GM19328 (cell line): ENCODE data around the gene TRIP13.
"Not testable (repeated sequence)": the region's sequence is repeated elsewhere in the genome, so short reads cannot be mapped to it uniquely, and the experiment has no call there.

Source experiments
- ATAC-seq: cut with Tn5 transposase; IDR thresholded peaks from one replicate; pipeline ENCODE4 v1.9.1; 2021; ENCODE audit warnings: mild to moderate bottlenecking, moderate library complexity; ENCODE audit not compliant: unreplicated experiment

The TRIP13 gene, protein sequence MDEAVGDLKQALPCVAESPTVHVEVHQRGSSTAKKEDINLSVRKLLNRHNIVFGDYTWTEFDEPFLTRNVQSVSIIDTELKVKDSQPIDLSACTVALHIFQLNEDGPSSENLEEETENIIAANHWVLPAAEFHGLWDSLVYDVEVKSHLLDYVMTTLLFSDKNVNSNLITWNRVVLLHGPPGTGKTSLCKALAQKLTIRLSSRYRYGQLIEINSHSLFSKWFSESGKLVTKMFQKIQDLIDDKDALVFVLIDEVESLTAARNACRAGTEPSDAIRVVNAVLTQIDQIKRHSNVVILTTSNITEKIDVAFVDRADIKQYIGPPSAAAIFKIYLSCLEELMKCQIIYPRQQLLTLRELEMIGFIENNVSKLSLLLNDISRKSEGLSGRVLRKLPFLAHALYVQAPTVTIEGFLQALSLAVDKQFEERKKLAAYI

DNA sequence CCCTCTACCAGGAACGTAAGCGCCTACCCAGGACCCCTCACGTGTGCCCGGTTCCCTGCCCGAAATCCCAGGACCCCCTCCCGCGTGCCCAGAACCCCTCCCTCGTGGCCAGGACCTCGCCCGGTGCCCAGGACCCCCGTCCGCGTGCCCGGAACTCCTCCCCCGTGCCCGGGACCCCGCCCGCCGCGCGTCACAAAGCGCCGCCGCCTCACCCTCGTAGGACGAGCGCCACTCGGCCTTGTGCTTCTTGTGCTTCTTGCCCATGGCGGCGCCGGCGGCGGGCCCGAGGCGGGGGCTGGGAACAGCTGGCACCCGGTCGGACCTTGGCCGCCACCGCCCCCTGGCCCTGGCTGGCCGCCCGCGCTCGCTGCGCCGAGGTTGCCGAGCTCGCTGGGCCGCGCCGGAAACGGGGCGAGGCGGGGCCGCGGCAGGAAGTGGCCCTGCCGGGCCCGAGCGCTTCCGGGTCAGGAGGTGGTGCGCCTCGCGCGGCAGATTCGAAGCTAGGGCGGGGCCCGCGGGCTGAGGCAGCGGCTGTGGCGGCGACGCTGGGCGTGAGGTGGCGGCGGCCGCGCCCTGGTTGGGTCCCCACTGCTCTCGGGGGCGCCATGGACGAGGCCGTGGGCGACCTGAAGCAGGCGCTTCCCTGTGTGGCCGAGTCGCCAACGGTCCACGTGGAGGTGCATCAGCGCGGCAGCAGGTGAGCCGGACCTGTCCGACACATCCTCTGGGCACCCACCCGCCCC, at the start of gene TRIP13, which contains the start of gene BRD9:
Gene TRIP13 (plus strand): TSS at position 491 of the 743 bp plus-strand sequence. CDS start 115 bp downstream, at position 606.
Gene BRD9 (minus strand): TSS at position 408 of the 743 bp plus-strand sequence. CDS start 144 bp downstream, at position 264.
- ATAC-seq, result peak; percentile 98

DNA sequence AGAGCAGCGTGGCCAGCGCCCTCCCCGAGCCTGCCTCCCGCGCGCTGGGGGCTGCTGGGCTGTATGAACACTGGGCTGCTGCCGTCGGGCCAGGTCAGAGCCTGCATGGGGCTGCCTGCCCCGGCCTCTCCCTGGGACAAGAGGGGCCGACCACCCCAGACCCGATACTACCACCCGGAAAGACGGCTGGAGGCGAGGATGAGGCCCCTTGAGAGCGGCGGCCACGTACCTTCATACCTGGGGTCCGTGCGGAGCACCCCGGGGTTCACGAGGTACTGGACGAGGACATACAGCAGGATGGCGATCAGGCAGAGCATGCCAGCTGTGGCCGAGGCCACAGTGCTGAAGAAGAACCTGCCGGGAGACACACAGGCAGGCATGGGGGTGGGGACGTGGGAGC, 49.3 kb upstream of the TRIP13 start:
- not testable (repeated sequence) for ATAC-seq

DNA sequence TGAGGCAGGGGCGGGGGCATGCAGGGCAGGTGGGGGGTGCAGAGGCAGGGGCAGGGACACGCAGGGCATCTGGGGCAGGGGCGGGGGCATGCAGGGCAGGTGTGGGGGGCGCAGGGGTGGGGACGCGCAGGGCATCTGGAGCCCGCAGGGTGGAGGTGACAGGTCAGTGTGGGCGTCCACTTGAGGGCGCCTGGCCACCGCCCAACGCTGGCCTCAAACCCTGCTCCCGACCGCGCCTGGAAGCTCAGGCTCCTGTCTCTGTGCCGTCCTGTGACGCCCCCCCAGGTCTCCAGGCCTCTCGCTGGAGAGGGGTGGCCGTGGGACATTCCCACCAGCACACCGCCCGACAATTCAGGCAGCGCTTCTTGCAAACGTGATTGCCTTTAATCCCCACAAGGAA, 48.8 kb upstream of the TRIP13 start:
- ATAC-seq, result not testable (repeated sequence)

DNA sequence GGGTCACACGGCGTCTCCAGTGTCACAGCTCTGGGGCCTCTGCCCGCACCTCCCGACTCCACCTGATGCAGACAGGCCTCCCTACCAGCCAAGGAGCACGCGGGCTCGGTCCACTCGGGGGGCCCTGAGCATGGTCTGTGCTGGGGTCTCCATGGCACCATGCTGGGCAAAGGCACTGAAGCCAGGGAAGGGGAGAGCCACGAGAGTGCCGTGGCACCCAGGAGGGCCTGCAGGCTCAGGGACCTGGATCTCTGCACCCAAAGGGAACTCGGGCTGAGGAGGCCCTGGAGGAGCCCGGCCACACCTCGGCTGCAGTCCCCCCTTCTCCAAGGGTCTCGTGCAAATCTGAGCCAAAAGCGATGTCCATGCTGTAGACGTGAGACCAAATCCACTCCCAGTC, 48.3 kb upstream of the TRIP13 start:
- not testable (repeated sequence) for ATAC-seq

DNA sequence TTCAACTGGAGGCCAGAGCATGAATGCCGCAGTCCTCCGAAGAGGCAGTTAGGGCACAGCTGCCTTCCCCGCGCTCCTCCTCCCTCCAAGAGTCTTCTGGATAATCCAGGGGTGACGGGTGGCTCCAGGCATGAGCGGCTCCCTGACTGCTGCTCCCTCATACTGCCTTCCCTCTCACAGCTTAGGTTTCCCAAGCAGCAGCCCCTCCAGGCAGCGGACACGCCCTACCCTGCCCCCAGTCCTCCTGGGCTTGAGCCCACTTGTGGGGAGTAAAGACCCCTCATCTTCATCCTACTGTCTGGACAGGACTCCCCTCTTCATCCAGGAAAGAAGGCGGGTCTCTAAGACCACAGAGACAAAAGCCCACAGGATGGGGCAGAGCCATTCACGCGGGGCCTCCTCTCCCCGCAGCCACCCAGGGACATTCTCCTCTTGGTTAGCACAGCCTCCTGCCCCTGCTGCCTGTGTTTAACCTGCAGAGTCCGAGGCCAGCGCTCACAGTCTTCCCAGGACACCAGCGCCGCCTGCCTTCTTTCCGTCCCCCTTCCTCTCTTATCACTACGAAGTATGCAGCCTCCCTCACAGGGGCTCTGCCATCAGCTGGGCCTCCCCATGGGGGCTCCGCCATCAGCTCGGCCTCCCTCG, 47.5 kb upstream of the TRIP13 start:
- ATAC-seq, result not testable (repeated sequence)

DNA sequence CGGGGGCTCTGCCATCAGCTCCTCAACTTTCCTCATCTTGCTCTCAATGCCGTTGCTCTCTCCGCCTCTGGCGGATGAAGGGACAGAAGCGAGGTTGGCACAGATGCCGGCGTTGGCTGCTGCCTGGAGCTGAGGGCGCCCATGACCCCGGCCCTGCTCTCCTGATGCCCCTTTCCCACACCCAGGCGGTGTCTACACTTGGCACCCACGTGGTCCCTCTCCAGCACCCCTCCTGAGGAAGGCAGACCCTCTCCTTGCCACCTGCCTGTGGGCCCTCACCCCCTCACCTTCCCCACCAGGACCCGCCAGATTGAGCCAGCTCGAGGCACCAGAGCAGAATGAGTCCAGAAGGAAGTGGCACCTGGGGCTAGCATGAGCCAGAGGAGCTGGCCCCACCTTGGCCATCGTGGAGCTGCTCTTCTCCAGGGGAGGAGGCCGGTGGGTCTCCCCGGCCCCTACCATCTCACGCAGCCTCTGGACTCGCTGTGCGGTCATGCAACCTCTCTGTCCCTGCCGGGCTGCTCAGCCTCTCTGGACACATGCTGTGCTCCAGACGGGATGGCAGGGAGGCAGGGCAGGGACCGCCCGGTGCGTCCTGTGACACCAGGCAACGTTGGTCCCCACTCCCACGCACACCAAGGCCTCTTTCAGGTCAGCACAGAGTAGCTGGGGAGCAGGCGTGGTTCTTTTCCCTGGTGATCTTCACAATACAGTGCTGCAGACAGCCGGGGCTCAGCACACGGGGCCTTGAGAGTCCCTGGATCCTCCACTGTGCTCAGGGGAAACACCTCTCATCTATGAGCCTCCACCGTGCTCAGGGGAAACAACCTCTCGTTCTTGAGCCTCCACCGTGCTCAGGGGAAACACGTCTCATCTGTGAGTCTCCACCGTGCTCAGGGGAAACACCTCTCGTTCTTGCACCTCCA, 46.7 kb upstream of the TRIP13 start:
- not testable (repeated sequence) for ATAC-seq

DNA sequence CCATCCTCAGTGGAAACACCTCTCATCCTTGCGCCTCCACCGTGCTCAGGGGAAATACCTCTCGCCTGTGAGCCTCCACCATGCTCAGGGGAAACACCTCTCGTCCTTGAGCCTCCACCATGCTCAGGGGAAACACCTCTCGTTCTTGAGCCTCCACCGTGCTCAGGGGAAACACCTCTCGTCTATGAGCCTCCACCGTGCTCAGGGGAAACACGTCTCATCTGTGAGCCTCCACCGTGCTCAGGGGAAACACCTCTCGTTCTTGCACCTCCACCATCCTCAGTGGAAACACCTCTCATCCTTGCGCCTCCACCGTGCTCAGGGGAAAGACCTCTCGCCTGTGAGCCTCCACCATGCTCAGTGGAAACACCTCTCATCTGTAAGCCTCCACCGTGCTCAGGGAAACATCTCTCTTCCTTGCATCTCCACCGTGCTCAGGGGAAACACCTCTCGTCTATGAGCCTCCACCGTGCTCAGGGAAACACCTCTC, 46.0 kb upstream of the TRIP13 start:
- not testable (repeated sequence) for ATAC-seq

DNA sequence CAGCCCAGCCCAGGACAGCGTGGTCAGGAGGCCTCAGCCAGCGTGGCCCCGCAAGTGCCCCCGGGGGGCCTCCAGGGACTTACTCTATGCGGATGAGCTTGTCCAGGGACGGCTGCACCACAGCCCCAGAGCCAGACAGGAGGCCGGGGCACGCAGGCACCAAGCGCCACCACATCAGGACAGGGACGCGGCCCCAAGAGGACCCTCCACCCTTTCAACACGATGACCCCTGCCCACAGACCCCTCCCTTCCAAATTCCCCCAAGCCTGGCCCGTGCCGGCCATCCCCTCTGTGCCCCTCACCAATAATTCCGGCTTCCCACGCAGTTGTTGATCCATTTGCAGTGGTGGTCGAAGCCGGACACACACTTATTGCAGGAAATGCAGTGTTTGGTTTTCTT, 45.5 kb upstream of the TRIP13 start:
- not testable (repeated sequence) for ATAC-seq

DNA sequence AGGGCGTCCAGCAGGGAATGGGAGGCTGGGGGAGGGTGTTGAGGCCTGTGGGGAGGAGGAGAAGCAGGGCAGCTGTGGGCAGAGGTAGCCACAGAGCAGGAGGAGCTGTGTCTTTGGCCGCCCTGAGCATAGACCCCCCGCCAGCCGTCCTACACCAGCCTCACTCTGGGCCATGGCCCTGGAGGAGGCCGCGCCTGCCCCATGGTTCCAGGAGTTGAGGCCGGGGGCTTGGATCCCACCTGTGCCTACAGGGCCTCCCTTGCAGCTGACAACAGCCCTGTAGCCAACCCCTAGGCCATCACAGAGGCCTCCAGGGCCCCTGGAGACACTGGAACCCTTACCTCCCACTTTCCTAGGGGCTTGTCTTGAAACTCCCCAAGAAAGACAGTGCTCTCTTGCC, 44.9 kb upstream of the TRIP13 start:
- ATAC-seq, result not testable (repeated sequence)

DNA sequence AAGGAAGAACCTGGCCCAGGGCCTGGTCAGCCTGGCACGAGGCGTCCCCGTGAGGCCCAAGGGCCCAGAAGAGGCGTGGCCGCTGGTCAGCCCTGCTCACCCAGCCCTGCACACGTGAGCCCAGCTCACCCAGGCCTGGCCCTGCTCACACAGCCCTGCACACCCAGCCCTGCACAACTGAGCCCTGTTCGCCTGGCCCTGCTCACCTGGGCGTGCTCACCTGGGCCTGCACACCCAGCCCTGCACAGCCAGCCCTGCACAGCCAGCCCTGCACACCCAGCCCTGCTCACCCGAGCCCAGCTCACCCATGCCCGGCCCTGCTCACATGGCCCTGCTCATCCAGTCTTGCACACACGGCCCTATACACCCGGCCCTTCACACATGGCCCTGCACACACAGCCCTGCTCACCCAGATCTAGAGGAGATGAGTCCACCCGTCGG, 44.0 kb upstream of the TRIP13 start:
- no peak for ATAC-seq

DNA sequence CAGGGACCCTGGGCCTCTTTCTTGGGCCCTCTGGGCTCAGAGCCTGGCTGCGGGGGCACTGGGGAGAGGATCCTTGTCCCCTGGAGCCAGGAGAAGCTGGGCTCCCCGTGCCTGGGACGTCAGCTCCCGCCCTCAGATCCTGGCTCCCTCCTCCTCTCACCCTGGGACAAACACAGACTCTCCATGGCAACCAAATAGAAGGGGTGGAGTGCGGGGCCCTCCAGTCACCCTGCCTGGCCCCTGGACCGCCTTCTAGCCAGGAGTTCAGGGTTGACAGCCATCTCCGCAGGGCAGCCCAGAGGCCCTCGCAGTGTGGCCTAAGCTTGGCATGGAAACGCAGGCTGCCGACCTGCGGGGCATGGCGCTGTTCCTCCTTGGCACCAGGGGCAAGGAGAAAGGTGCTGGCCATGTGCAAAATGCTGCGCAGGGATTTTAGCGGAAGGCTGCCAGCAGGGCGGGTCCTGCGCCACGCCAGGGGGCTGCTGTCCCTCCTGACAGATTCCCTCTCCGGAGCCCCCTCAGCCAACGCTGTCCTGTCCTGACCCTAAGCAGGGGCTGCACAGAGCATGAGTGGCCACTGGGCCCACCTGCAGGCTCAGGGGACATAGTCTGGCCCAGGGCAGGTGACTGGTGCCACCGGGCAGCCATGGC, 42.9 kb upstream of the TRIP13 start:
- no peak for ATAC-seq

DNA sequence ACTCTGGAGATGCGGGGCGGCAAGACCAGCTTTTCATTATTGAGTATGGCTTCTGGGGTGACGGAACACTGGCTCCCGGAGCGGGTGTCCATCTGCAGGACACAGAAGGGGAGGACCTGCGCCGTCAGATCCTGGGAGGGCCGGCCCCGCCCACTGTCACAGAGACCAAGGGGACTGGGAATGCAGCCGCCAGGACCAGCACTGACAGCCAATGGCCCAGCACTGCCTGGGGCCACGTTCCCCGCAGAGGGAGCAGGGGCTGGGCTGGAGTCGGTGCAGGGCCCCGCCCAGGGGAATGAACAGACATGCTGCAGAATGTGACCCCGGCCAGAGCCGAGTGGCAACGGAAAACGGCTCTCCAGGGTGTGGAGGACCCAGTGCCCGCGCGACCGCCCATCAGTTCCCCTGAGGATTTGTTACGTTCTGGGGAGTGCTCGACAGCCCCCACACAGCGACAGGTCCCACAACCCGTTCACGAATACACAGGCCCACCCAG, 42.1 kb upstream of the TRIP13 start, which contains the start of gene ZDHHC11:
Gene ZDHHC11 (minus strand): TSS at position 476 of the 496 bp plus-strand sequence. CDS start 384 bp downstream, at position 92.
- no peak for ATAC-seq

DNA sequence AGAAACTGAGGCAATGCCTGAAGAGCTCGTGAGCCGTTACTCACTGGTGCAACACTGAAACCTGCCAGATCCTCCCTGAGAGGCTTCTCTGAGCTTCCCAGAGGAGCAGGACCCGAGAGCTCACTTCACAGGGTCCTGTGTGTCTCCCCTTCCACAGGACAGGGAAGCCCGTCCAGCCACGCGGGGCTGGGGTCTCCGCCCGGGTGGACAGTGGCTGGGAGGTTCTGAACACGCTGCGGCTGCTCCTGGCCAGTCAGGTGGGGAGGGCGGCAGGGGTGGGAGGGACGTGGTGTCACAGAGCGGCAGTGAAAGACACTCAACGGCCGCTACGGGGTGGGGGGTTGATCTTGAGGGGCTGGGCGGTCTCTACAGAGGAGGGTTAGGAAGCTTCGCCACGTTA, 41.6 kb upstream of the TRIP13 start:
- ATAC-seq, result no peak

DNA sequence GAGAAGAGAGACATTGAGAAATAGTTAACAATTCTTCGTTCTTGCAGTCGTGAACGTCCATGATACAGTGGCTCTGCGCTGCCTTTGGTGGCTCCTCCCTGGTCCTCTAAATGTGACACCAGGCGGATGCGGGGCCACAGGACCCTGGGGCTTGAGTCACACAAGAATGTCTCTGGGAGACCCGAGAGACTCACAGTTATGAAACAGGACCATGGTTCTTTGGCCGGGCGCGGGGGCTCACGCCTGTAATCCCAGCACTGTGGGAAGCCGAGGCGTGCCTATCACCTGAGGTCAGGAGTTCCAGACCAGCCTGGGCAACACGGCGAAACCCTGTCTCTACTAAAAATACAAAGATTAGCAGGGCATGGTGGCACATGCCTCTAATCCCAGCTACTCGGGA, 41.1 kb upstream of the TRIP13 start:
- no peak for ATAC-seq

DNA sequence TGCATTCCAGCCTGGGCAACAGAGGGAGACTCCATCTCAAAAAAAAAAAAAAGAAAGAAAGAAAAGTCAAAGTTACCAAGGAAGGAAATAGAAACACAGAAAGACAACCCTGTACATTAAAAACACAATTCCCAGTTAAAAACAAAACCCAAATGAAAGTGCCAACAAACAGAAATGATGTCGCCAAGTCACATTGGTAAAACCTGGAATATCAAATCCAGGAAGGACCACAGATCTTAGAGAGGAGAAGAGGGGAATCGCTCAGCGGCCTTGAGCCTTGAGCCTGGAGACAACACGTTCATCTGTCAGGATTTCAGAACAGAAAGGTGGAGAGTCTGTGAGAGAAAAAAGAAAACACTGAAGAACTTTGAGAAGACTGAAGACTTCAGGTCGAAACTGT, 40.7 kb upstream of the TRIP13 start:
- ATAC-seq, result no peak

DNA sequence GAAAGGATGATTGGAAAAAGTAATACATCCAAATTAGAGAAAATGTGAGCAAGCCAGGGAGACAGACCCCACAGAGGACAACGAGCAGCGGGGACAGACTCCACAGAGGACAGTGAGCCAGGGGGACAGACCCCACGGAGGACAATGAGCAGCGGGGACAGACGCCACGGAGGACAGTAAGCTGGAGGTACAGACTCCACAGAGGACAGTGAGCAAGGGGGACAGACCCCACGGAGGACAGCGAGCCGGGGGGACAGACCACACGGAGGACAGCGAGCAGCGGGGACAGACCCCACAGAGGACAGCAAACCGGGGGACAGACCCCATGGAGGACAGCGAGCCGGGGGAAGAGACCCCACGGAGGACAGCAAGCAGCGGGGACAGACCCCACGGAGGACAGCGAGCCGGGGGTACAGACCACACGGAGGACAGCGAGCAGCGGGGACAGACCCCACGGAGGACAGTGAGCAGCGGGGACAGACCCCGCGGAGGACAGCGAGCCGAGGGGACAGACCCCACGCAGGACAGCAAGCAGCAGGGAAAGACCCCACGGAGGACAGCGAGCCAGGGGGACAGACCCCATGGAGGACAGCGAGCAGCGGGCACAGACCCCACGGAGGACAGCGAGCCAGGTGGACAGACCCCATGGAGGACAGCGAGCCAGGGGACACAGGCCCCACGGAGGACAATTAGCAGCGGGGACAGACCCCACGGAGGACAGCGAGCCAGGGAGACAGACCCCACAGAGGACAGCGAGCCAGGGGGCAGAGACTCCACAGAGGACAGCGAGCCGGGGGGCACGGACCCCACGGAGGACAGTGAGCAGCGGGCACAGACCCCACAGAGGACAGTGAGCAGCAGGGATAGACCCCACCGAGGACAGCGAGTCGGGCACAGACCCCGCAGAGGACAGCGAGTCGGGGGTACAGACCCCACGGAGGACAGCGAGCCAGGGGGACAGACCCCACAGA, 40.0 kb upstream of the TRIP13 start:
- ATAC-seq, result no peak

DNA sequence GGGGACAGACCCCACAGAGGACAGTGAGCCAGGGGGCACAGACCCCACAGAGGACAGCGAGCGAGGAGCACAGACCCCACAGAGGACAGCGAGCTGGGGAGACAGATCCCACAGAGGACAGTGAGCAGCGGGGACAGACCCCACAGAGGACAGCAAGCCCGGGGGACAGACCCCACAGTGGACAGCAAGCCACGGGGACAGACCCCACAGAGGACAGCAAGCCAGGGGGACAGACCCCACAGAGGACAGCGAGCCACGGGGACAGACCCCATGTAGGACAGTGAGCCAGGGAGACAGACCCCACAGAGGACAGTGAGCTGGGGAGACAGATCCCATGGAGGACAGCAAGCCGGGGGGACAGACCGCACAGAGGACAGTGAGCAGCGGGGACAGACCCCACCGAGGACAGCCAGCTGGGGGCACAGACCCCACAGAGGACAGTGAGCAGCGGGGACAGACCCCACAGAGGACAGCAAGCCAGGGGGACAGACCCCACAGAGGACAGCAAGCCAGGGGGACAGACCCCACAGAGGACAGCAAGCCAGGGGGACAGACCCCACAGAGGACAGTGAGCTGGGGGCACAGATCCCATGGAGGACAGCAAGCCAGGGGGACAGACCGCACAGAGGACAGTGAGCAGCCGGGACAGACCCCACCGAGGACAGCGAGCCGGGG, 39.1 kb upstream of the TRIP13 start:
- ATAC-seq, result not testable (repeated sequence)
